Smooth muscle cell (in vitro differentiated cells): ENCODE data around the gene PTPRM. TPM values are rescaled to one million over a fixed set of nuclear protein-coding genes. Genes with fewer than 3 reads are reported as not detected.

ENCODE experiments used
- DNase-seq: peaks from one replicate; lab custom pipeline; 2025; ENCODE audit not compliant: unreplicated experiment; lab: John Stamatoyannopoulos, UW
- H2AFZ ChIP-seq: fragments of 200-600 bp; sonication (generic); 2 replicates; pipeline ENCODE4 v1.6.0; 2016; ENCODE audit warnings: antibody characterized with exemption, low read depth, mild to moderate bottlenecking
- H3F3A ChIP-seq: fragments of 200-600 bp; sonication (generic); 2 replicates; pipeline ENCODE4 v1.6.0; 2017; ENCODE audit warnings: antibody characterized with exemption, low read depth
- H3K27ac ChIP-seq: fragments of 200-600 bp; sonication (generic); 2 replicates; pipeline ENCODE4 v1.5.1; 2016; ENCODE audit warnings: low read depth, mild to moderate bottlenecking
- H3K27me3 ChIP-seq: fragments of 200-600 bp; sonication (generic); 2 replicates; pipeline ENCODE4 v1.6.1; 2016; ENCODE audit warnings: low read depth, mild to moderate bottlenecking
- H3K36me3 ChIP-seq: fragments of 200-600 bp; sonication (generic); 2 replicates; pipeline ENCODE4 v1.5.1; 2016; ENCODE audit warnings: low read depth
- H3K4me1 ChIP-seq: fragments of 200-600 bp; sonication (generic); 2 replicates; pipeline ENCODE4 v1.5.1; 2016; ENCODE audit warnings: low read depth
- H3K4me2 ChIP-seq: fragments of 200-600 bp; sonication (generic); 2 replicates; pipeline ENCODE4 v1.6.0; 2016; ENCODE audit warnings: mild to moderate bottlenecking
- H3K4me3 ChIP-seq: fragments of 200-600 bp; sonication (generic); 2 replicates; pipeline ENCODE4 v1.5.1; 2016; ENCODE audit warnings: mild to moderate bottlenecking
- H3K79me2 ChIP-seq: fragments of 200-600 bp; sonication (generic); 2 replicates; pipeline ENCODE4 v1.6.0; 2016; ENCODE audit warnings: low read depth, mild to moderate bottlenecking
- H3K9ac ChIP-seq: fragments of 200-600 bp; sonication (generic); 2 replicates; pipeline ENCODE4 v1.6.0; 2016; ENCODE audit warnings: low read depth
- H3K9me3 ChIP-seq: fragments of 200-600 bp; sonication (generic); replicated peaks from 2 replicates; pipeline ENCODE4 v1.5.1; 2016; ENCODE audit warnings: low read depth
- H4K20me1 ChIP-seq: fragments of 200-600 bp; sonication (generic); 2 replicates; pipeline ENCODE4 v1.6.0; 2016; ENCODE audit warnings: low read depth
- WGBS: methylation state at CpG from one replicate; pipeline ENCODE4 v1.1.7; 2016; ENCODE audit warnings: low lambda C conversion rate; 5-methylcytosine and 5-hydroxymethylcytosine counted together
- polyA plus RNA-seq: library from polyadenylated mRNA; unstranded; fragments of >200 nt; fragmentation: Nextera tagmentation; extraction: Ambion mirVana; gene quantifications from 2 replicates; pipeline ENCODE4 v1.2.1, GENCODE V29; 2016
- total RNA-seq: library from RNA; depleted of rRNA; stranded (reverse); fragments of >200 nt; gene quantifications from 2 replicates; pipeline ENCODE4 v1.2.3, GENCODE V29; 2014
- TF ChIP-seq, protein P1 (sequence below): fragments of 200-600 bp; sonication (generic); IDR thresholded peaks from 2 replicates; pipeline ENCODE4 v1.5.1; 2017; ENCODE audit warnings: borderline replicate concordance, mild to moderate bottlenecking, antibody characterized with exemption; ENCODE audit not compliant: insufficient read depth, poor library complexity, severe bottlenecking

The PTPRM gene
- total and polyA plus RNA-seq, 2 experiments from 2014 or later = 57.5 to 115 TPM

GRCh38 chr18:8218197-8218596, 651.1 kb downstream of the PTPRM start:
- 86% methylated on average over 4 of the region's 4 CpGs for WGBS

DNA sequence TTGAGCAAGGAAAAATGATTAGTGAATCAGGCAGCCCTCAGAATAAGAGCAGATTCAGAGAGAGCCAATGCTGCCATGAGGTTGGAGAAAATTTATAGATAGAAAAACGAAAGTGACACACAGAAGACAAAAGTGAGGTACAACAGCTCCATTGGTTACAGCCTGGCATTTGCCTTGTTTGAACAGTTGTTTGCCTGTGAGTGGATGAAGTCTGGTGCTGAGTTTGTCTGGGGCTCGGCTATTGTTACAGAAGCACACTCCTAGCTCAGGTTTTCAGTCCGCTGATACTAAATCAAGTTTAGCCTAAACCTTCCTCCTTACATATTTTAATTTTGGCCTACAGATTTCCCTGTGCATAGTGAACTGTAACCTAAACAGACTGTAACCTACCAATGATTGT, 654.3 kb downstream of the PTPRM start:
- Histone ChIP-seq H3K27ac (no peak overlapping the region), H2AFZ (no peak overlapping the region), H3K4me2 (no peak overlapping the region), H3F3A (no peaks in the 10 kb centered on the region), H3K79me2 (no peaks in the 10 kb centered on the region), H4K20me1 (no peaks in the 10 kb centered on the region), H3K27me3 (no peaks in the 10 kb centered on the region), H3K36me3 (no peaks in the 10 kb centered on the region), H3K9me3 (no peaks in the 10 kb centered on the region), H3K9ac (no peak overlapping the region), H3K4me1 (peaks cover 22% of the 10 kb centered on the region), H3K4me3 (no peak overlapping the region)
- DNase-seq = no peak
- TF ChIP-seq, protein P1, sequence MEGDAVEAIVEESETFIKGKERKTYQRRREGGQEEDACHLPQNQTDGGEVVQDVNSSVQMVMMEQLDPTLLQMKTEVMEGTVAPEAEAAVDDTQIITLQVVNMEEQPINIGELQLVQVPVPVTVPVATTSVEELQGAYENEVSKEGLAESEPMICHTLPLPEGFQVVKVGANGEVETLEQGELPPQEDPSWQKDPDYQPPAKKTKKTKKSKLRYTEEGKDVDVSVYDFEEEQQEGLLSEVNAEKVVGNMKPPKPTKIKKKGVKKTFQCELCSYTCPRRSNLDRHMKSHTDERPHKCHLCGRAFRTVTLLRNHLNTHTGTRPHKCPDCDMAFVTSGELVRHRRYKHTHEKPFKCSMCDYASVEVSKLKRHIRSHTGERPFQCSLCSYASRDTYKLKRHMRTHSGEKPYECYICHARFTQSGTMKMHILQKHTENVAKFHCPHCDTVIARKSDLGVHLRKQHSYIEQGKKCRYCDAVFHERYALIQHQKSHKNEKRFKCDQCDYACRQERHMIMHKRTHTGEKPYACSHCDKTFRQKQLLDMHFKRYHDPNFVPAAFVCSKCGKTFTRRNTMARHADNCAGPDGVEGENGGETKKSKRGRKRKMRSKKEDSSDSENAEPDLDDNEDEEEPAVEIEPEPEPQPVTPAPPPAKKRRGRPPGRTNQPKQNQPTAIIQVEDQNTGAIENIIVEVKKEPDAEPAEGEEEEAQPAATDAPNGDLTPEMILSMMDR = no peak
- 94% methylated on average over 3 of the region's 3 CpGs for WGBS

More at GRCh38 chr18:8218197-8218596, 651.1 kb downstream of the PTPRM start:
- Histone ChIP-seq H3K79me2 (no peaks in the 10 kb centered on the region), H3K27me3 (no peaks in the 10 kb centered on the region), H3K36me3 (no peaks in the 10 kb centered on the region), H3F3A (no peaks in the 10 kb centered on the region), H3K27ac (no peak overlapping the region), H2AFZ (no peak overlapping the region), H3K9me3 (no peaks in the 10 kb centered on the region), H4K20me1 (no peaks in the 10 kb centered on the region), H3K4me2 (no peak overlapping the region), H3K9ac (no peak overlapping the region), H3K4me3 (no peak overlapping the region), H3K4me1 (peaks cover 22% of the 10 kb centered on the region)
- TF ChIP-seq, protein P1 = no peak
- DNase-seq = no peak

GRCh38 chr18:8224576-8224975, 657.5 kb downstream of the PTPRM start:
- no peak overlapping the region for H3K4me2 ChIP-seq
- WGBS = 91% methylated on average over 3 of the region's 3 CpGs
- no peak for DNase-seq
- no peaks in the 10 kb centered on the region for H3F3A ChIP-seq
- H3K9me3 ChIP-seq = no peaks in the 10 kb centered on the region
- no peak overlapping the region for H2AFZ ChIP-seq
- H3K27ac ChIP-seq = no peak overlapping the region
- no peaks in the 10 kb centered on the region for H4K20me1 ChIP-seq
- peaks cover 8% of the 10 kb centered on the region for H3K4me1 ChIP-seq
- no peak overlapping the region for H3K9ac ChIP-seq
- H3K4me3 ChIP-seq = no peak overlapping the region
- TF ChIP-seq, protein P1 = no peak
- H3K27me3 ChIP-seq = no peaks in the 10 kb centered on the region
- H3K36me3 ChIP-seq = no peaks in the 10 kb centered on the region
- H3K79me2 ChIP-seq = no peaks in the 10 kb centered on the region

GRCh38 chr18:8229040-8229439, 661.9 kb downstream of the PTPRM start:
- no peak overlapping the region for H3K27ac ChIP-seq
- no peak overlapping the region for H3K4me2 ChIP-seq
- H3K4me3 ChIP-seq = no peak overlapping the region
- WGBS = 75% methylated on average over 5 of the region's 5 CpGs
- no peaks in the 10 kb centered on the region for H3K9me3 ChIP-seq
- TF ChIP-seq, protein P1 = no peak
- H3K4me1 ChIP-seq = no peaks in the 10 kb centered on the region
- H3K79me2 ChIP-seq = no peaks in the 10 kb centered on the region
- no peaks in the 10 kb centered on the region for H4K20me1 ChIP-seq
- no peaks in the 10 kb centered on the region for H3K27me3 ChIP-seq
- no peak overlapping the region for H2AFZ ChIP-seq
- H3K9ac ChIP-seq = no peak overlapping the region
- H3K36me3 ChIP-seq = no peaks in the 10 kb centered on the region
- no peak for DNase-seq
- H3F3A ChIP-seq = no peaks in the 10 kb centered on the region
